ENCODE results near the gene RRP15.

RRP15 gene

GRCh38 chr1:218302155-218302554 lies 17.1 kb downstream of the RRP15 start:
- H3K79me2 ChIP-seq (ENCODE audit: insufficient read depth, low read length) = peaks cover 20% of the 10 kb centered on the region

GRCh38 chr1:218303176-218303879 lies 18.2 kb downstream of the RRP15 start:
- H3F3A ChIP-seq (ENCODE audit: insufficient read depth, low read length) = no peaks in the 10 kb centered on the region
- H3K9me3 ChIP-seq (ENCODE audit: low read length) = no peaks in the 10 kb centered on the region
- no peak overlapping the region for H3K4me3 ChIP-seq (ENCODE audit: low read depth, low read length, poor library complexity, severe bottlenecking)
- H3K9me2 ChIP-seq (ENCODE audit: low read depth, low read length) = no peaks in the 10 kb centered on the region
- H3K36me3 ChIP-seq (ENCODE audit: insufficient read depth, low read length) = peaks cover 60% of the 10 kb centered on the region
- H3K4me1 ChIP-seq (ENCODE audit: insufficient read depth, low read length, severe bottlenecking) = peaks cover 9% of the 10 kb centered on the region
- H3K27ac ChIP-seq (ENCODE audit: low read depth, low read length, poor library complexity, severe bottlenecking) = no peak overlapping the region
- H3K4me2 ChIP-seq (ENCODE audit: low read length) = no peak overlapping the region
- H3K27me3 ChIP-seq (ENCODE audit: insufficient read depth, low read length) = no peaks in the 10 kb centered on the region
- H2AFZ ChIP-seq (ENCODE audit: low read length) = no peak overlapping the region
- H4K20me1 ChIP-seq (ENCODE audit: insufficient read depth, low read length) = no peaks in the 10 kb centered on the region
- H3K9ac ChIP-seq (ENCODE audit: low read length) = no peak overlapping the region
- no peak for TF ChIP-seq CTCF (IDR thresholded peaks at IDR 0.05; ENCODE audit: low read length)
- no peak for TF ChIP-seq EZH2 (IDR thresholded peaks at IDR 0.05; ENCODE audit: borderline replicate concordance, low read length)
- peaks cover 17% of the 10 kb centered on the region for H3K79me2 ChIP-seq (ENCODE audit: insufficient read depth, low read length)

More at GRCh38 chr1:218302155-218302554, 17.1 kb downstream of the RRP15 start:
- H2AFZ ChIP-seq (ENCODE audit: low read length) = no peak overlapping the region
- H3K9me2 ChIP-seq (ENCODE audit: low read depth, low read length) = no peaks in the 10 kb centered on the region
- no peaks in the 10 kb centered on the region for H4K20me1 ChIP-seq (ENCODE audit: insufficient read depth, low read length)
- no peak overlapping the region for H3K4me3 ChIP-seq (ENCODE audit: low read depth, low read length, poor library complexity, severe bottlenecking)
- H3K9me3 ChIP-seq (ENCODE audit: low read length) = no peaks in the 10 kb centered on the region
- H3F3A ChIP-seq (ENCODE audit: insufficient read depth, low read length) = no peaks in the 10 kb centered on the region
- TF ChIP-seq CTCF (IDR thresholded peaks at IDR 0.05; ENCODE audit: low read length) (no peak), EZH2 (IDR thresholded peaks at IDR 0.05; ENCODE audit: borderline replicate concordance, low read length) (no peak)
- peaks cover 10% of the 10 kb centered on the region for H3K4me1 ChIP-seq (ENCODE audit: insufficient read depth, low read length, severe bottlenecking)
- H3K27ac ChIP-seq (ENCODE audit: low read depth, low read length, poor library complexity, severe bottlenecking) = no peak overlapping the region
- peaks cover 48% of the 10 kb centered on the region for H3K36me3 ChIP-seq (ENCODE audit: insufficient read depth, low read length)
- no peak overlapping the region for H3K9ac ChIP-seq (ENCODE audit: low read length)
- no peak overlapping the region for H3K4me2 ChIP-seq (ENCODE audit: low read length)
- H3K27me3 ChIP-seq (ENCODE audit: insufficient read depth, low read length) = no peaks in the 10 kb centered on the region

- Histone ChIP-seq H3K36me3 (ENCODE audit: insufficient read depth, low read length) (peaks cover 70% of the 10 kb centered on the region), H3K4me3 (ENCODE audit: low read depth, low read length, poor library complexity, severe bottlenecking) (no peak overlapping the region), H3K79me2 (ENCODE audit: insufficient read depth, low read length) (peaks cover 17% of the 10 kb centered on the region), H2AFZ (ENCODE audit: low read length) (no peak overlapping the region), H3K9me2 (ENCODE audit: low read depth, low read length) (no peaks in the 10 kb centered on the region), H3K9me3 (ENCODE audit: low read length) (no peaks in the 10 kb centered on the region), H3K27ac (ENCODE audit: low read depth, low read length, poor library complexity, severe bottlenecking) (no peak overlapping the region), H3F3A (ENCODE audit: insufficient read depth, low read length) (no peaks in the 10 kb centered on the region), H3K4me1 (ENCODE audit: insufficient read depth, low read length, severe bottlenecking) (no peaks in the 10 kb centered on the region), H4K20me1 (ENCODE audit: insufficient read depth, low read length) (no peaks in the 10 kb centered on the region), H3K27me3 (ENCODE audit: insufficient read depth, low read length) (no peaks in the 10 kb centered on the region), H3K9ac (ENCODE audit: low read length) (no peak overlapping the region), H3K4me2 (ENCODE audit: low read length) (no peak overlapping the region)
- no peak for TF ChIP-seq EZH2 (IDR thresholded peaks at IDR 0.05; ENCODE audit: borderline replicate concordance, low read length)
- no peak for TF ChIP-seq CTCF (IDR thresholded peaks at IDR 0.05; ENCODE audit: low read length)
Observed at GRCh38 chr1:218304281-218305039, 19.4 kb downstream of the RRP15 start.
